Epithelial cell of proximal tubule (primary cell): ENCODE measurements around the gene FBXL7. TPM values are rescaled to one million over a fixed set of nuclear protein-coding genes. Genes with fewer than 3 reads are reported as not detected.

ENCODE experiments used
- DNase-seq: peaks from one replicate; pipeline ENCODE4 v3.0.0-alpha.2; 2011; ENCODE audit warnings: low read depth
- H3K4me3 ChIP-seq: 2 replicates; pipeline ENCODE4 v1.5.1; 2011; ENCODE audit warnings: low read depth, mild to moderate bottlenecking, low read length
- CTCF ChIP-seq: conservative IDR thresholded peaks from 2 replicates; pipeline ENCODE4 v1.5.1; 2012; ENCODE audit warnings: low read depth, mild to moderate bottlenecking, low read length
- total RNA-seq: library from RNA; depleted of rRNA; stranded (reverse); fragments of >200 nt; gene quantifications from 2 replicates; pipeline ENCODE4 v1.2.3, GENCODE V29; 2015

Gene FBXL7
- total RNA-seq, 1 donor from 2014 or later: 5.6 TPM

GRCh38 chr5:15577831-15578230 is 77.9 kb downstream of the FBXL7 start:
- DNase-seq: no peak
- H3K4me3 ChIP-seq: no peak overlapping the region
- TF ChIP-seq CTCF: no peak

GRCh38 chr5:15579193-15579990 is 79.4 kb downstream of the FBXL7 start:
- TF ChIP-seq CTCF: no peak
- H3K4me3 ChIP-seq: no peak overlapping the region
- no peak for DNase-seq

GRCh38 chr5:15584528-15584927 is 84.5 kb downstream of the FBXL7 start:
- no peak overlapping the region for H3K4me3 ChIP-seq
- no peak for TF ChIP-seq CTCF
- no peak for DNase-seq

GRCh38 chr5:15585128-15585527 is 85.1 kb downstream of the FBXL7 start:
- no peak for TF ChIP-seq CTCF
- DNase-seq: no peak
- no peak overlapping the region for H3K4me3 ChIP-seq

GRCh38 chr5:15585841-15586591 is 86.0 kb downstream of the FBXL7 start:
- TF ChIP-seq CTCF: no peak
- H3K4me3 ChIP-seq: no peak overlapping the region
- no peak for DNase-seq

- no peak for DNase-seq
- no peak for TF ChIP-seq CTCF
- H3K4me3 ChIP-seq: no peak overlapping the region
Observed at GRCh38 chr5:15587916-15588315, 87.9 kb downstream of the FBXL7 start.
